GM19023 (cell line): ENCODE data around the gene CASP8AP2.
"Not testable (repeated sequence)": the region's sequence is repeated elsewhere in the genome, so short reads cannot be mapped to it uniquely, and the experiment has no call there.

ENCODE experiments used
- ATAC-seq: cut with Tn5 transposase; IDR thresholded peaks from one replicate; pipeline ENCODE4 v1.9.1; 2021; ENCODE audit warnings: mild to moderate bottlenecking, moderate library complexity; ENCODE audit not compliant: unreplicated experiment

Gene CASP8AP2

DNA sequence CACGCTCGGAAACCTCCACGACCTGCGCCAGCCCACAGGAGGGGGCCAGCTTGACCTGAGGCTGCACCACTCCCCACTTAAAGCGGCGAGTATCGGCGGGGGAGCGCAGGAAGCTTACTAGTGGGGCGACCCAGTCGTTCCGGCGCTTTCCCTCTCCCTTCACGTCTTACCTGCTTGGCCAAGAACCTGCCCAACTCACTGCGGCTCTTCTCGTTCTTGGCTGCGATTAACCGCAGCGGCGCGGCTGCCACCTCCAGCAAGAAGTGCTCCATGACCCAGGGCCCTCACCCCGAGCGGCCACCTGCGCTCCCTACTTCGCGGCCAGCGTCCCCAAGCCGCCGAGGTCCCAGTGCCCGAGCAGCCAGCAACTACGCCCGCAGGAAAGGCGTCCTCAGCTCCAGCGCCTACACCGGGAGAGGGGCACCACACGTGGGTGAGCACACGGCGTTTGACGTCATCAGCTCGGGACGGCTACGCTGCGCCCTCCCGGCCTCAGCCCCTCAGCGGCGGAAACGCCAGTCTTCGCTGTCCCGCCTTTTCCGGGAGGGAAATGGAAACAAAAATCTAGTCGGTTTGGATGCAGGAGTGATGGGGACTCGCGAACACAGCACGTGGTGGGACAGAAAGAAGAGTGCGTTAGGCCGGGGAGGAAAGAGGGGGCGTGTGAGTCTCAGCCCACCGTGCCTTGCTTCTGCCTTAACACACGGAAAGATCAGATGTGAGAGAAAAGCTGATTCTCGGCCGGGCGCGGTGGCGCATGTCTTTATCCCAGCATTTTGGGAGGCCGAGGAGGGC, 10.1 kb upstream of the CASP8AP2 start, which contains the start of gene MDN1:
Gene MDN1 (minus strand): TSS at position 459 of the 795 bp plus-strand sequence. CDS start 187 bp downstream, at position 272.
- ATAC-seq: peak; percentile 97

DNA sequence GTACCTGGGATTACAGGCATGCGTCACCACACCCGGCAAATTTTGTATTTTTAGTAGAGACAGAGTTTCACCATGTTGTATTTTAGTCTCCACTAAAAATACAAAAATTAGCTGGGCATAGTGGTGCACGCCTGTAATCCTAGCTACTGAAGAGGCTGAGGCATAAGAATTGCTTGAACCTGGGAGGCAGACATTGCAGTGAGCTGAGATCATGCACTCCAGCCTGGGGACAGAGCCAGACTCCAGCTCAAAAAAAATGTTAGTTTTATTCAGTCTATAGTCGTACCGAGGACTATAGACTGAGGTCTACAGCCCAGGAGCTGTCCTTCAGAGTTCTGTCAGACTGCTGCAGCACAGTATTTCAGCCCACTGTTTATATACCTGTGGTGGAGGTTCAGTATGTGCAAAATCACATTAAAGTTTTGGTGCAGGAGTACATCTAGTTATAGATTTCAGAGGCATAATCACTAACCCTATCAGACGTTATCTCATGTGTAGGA, 3.6 kb upstream of the CASP8AP2 start:
- no peak for ATAC-seq

DNA sequence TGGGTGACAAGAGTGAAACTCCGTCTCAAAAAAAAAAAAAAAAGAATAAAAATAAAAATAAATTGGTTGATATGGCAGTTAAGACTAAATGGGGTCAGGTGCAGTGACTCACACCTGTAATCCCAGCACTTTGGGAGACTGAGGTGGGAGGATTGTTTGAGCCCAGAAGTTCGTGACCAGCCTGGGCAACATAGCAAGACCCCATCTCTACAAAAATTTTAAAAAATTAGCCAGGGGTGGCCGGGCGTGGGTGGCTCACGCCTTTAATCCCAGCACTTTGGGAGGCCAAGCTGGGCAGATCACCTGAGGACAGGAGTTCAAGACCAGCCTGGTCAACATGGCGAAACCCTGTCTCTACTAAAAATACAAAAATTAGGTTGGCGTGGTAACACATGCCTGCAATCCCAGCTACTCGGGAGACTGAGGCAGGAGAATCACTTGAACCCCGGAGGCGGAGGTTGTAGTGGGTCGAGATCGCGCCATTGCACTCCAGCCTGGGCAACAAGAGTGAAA, 1.1 kb upstream of the CASP8AP2 start:
- not testable (repeated sequence) for ATAC-seq

DNA sequence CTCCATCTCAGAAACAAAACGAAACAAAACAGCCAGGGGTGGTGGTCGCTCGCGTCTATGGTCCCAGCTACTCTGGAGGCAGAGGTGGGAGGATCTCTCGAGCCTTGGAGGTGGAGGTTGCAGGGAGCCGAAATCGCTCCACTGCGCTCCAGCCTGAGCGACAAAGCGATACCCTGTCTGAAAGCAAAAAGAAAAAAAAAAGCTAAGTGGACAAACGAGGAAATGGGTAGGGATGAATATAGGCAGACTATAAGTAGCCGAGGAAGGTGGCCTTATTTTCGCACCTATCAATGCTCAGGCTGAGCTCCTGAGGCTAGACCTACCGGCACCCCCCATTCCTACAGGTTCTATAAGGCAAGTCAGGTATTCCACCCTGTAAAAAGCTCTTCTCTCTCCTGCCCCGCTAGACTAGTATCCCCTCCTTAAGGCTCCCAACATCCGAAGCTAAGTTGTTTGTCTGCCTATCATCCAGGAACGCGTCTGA, 650 bp upstream of the CASP8AP2 start:
- peak; percentile 28 for ATAC-seq

DNA sequence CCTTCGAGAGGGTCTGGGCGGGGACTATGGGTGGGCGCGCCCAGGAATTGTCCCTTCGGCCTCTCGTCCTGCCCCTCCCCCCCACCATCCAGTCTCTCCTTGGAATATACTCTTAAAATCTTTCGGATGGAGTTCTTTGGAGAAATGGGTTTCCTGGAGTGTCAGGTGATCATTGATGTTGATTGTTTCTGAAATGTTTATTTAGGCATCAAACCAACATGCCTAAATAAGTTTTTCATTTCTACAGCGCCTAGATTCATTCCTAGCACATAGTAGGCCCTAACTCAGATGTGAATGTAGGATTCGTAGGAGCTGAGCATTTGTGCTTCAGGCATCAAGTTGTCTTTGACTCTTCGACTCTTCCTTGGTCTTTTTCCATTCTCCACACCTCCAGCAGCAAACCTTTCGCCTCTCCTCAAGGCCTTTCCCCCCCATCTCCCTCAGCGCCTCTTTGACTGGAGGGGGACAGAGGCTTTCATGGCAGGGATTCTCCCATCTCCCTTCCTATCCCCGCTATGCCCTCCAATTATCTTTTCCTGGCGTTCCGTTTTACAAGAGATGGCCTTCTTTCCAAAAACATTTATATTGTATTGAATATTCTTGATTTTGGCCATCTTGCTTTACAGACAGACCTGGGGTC, 610 bp downstream of the CASP8AP2 start:
- ATAC-seq: no peak

DNA sequence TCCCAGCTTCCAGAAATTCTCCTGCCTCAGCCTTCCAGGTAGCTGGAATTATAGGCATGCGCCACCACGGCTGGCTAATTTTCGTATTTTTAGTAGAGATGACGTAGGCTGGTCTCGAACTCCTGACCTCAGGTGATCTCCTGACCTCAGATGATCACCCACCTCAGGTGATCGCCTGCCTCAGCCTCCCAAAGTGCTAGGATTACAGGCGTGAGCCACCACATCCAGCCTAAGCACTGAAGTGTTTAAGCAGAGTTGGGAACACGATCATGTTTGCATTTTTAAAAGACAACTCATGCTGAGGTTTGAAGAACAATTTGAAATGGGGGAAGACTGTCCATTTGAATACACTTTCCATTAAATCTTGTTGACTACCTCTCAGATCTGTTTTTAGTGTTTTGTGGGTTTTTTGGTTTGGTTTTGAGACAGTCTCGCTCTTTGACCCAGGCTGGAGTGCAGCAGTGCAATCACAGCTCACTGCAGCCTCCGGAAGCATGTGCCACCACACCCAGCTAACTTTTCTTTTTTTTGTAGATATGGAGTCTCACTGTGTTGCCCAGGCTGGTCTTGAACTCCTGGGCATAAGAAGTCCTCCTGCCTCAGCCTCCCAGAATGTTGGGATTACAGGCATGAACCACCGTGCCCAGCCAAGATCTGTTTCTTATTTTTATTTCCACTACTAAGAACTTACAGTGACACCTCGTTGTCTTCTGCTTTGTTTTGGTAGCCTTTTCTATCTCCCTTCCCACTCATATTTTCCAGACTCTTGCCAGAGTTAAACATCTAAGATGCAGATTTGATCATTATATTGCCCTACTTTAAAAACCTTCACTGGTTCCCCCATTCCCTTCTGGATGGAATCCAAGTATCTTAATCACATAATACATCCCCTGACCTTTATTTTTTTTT, 5.5 kb downstream of the CASP8AP2 start:
- ATAC-seq: peak; percentile 95

DNA sequence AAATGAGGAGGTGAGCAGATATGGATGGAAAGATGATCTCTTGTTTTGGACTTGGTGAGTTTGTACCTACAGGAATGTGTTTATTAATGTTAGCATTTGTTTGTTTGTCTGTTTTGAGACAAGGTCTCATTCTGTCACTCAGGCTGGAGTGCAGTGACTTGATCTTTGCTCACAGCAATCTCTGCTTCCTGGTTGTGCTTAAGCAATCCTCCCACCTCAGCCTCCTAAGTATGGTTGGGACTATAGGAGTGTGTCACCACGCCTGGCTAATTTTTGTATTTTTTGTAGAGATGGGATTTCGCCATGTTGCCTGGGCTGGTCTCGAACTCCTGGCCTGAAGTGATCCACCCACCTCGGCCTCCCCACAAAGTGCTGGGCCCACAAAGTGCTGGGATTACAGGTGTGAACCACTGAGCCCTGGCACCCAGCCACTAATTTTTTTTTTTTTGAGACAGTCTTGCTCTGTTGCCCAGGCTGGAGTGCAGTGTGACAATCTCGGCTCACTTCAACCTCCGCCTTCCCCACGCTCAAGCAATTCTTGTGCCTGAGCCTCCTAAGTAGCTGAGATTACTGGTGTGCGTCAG, 7.1 kb downstream of the CASP8AP2 start:
- no peak for ATAC-seq

DNA sequence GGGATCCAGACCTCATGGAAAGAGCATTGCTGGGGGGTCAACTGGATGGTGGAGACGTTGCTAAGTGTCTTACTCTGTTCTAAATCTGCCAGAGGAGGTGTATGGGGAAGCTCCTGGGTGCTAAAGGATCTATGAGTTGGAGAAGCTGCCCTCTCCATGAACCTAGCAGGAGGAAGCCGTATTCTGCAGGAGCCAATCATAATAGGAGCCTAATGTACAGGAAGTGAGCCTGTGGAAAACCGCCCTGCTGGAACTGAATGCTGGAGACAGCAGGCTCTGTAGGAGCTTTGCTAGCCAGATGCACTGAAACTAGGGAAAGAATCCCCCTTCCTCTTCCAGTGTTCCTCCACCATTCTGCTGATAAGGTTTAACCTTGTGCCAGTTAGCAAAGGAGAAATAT, 10.9 kb downstream of the CASP8AP2 start:
- ATAC-seq: no peak

DNA sequence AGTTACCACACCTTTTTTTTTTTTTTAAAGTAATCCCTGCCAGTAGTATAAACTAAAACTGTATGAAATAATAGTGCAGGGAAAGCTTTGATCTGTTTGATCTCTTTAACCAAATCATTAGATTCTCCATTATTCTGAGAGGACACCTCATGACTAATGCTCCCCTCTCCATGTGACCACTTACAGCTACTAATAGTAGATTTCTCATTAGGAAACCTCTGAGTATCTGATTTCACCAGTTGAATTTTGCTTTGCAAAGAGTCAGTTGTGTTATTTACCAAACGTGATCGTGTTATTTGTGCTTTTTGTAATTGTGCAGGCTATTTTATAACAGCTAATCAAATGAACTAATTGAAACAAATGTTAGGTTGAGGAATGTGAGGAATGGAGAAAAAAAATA, 12.5 kb downstream of the CASP8AP2 start:
- no peak for ATAC-seq

DNA sequence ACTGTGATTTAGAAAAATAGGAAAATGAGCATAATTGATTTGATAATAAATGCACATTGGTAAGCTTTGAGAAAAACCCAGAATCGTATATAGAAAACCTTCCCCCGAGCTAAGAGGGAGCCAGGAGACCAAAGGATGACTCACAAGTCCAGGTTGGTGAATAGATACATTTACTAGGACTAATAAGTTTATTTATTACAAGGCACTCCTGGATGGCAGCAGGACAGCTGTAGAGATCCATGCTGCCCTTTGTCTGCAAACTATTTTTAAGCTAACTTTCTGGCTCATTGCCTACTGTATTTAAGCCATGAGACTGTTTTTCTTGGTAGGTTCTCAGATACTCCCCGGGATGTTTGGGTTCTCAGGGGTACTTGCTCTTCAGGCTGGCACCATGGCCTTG, 13.4 kb downstream of the CASP8AP2 start:
- no peak for ATAC-seq

DNA sequence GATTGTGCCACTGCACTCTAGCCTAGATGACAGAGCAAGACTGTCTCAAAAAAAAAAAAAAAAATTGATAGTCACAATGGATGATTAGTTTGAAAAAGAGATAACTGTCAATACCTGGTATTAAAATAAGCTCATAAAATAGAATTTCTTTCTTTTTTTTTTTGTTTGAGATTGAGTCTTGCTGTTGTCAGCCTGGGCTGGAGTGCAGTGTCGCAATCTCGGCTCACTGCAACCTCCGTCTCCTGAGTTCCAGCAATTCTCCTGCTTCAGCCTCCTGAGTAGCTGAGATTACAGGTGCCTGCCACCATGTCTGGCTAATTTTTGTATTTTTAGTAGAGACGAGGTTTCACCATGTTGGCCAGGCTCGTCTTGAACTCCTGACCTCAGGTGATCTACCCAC, 17.8 kb downstream of the CASP8AP2 start:
- not testable (repeated sequence) for ATAC-seq

DNA sequence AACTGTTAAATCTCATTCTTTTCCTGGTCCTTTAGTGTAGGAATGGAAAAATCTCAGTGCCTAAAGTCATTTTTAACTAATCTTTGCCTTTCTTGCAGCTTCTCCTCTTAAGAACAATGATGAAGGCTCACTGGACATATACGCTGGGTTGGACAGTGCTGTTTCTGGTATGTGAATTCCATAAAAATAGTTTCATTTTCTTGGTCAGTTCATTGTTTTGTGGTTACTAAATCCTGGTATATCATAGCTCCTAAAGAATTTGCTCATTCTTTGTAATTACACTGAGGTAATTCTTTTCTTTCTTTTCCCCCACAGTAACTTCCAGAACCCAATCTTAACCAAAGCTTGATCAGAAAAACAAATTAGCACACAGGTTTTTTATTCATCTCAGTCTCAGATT, 23.4 kb downstream of the CASP8AP2 start:
- ATAC-seq: no peak

DNA sequence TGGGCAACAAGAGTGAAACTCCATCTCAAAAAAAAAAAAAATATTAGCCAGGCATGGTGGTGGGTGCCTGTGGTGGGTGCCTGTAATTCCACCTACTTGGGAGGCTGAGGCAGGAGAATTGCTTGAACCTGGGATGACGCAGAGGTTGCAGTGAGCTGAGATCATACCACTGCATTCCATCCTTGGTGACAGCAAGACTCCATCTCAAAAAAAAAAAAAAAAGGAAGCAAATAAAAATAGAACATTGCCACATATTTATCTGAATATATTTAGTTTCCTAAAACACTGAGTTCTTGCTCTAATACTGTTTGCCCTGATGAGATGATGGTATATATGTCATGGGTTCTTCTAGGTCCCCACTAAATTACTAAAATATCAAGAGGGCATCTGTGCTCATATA, 28.4 kb downstream of the CASP8AP2 start:
- ATAC-seq: no peak

DNA sequence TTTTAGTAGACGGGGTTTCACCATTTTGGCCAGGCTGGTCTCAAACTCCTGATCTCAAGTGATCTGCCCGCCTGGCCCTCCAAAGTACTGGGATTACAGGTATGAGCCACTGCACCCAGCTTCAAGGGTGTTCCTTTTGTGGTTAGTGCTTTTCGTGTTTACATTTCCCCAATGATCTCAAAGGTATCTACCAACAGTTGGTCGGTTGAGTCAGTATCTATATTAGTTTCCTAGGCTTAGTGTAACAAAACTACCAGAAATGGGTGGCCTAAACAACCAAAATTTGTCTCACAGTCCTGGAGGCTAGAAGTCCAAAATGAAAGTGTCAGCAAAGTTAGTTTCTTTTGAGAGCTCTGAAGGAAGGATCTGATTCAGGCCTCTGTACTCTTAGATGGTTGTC, 30.1 kb downstream of the CASP8AP2 start:
- ATAC-seq: peak; percentile 70

DNA sequence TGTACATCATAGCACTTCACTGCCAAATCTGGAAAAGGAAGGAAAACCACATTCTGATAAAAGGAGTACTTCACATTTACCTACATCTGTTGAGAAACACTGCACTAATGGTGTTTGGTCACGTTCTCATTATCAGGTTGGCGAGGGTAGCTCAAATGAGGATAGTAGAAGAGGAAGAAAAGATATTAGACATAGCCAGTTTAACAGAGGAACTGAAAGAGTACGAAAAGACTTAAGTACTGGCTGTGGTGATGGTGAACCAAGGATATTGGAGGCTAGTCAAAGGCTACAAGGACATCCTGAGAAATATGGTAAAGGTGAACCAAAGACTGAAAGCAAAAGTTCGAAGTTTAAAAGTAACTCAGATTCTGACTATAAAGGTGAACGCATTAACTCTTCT, 32.6 kb downstream of the CASP8AP2 start:
- ATAC-seq: peak; percentile 60

DNA sequence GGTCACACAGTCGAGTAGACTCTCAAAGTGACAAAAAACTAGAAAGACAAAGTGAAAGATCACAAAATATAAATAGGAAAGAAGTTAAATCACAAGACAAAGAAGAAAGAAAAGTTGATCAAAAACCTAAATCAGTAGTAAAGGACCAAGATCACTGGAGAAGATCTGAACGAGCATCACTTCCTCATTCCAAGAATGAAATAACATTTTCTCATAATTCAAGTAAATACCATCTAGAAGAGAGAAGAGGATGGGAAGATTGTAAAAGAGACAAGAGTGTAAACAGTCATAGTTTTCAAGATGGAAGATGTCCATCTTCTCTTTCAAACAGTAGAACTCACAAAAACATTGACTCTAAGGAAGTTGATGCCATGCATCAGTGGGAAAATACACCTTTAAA, 33.0 kb downstream of the CASP8AP2 start:
- ATAC-seq: no peak

DNA sequence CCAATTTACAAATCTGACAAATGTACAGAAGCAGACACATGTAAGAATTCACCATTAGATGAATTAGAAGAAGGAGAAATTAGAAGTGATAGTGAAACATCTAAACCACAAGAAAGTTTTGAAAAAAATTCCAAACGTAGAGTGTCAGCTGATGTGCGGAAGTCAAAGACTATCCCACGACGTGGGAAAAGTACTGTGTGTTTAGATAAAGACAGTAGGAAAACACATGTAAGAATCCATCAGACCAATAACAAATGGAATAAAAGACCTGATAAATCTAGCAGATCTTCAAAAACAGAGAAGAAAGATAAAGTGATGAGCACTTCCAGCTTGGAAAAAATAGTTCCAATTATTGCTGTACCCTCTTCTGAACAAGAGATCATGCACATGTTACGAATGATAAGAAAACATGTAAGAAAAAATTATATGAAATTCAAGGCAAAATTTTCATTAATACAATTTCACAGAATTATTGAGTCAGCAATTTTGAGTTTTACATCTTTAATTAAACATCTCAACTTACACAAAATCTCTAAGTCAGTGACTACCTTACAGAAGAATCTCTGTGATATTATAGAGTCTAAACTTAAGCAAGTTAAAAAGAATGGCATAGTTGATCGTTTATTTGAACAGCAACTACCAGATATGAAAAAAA, 36.5 kb downstream of the CASP8AP2 start:
- ATAC-seq: no peak

DNA sequence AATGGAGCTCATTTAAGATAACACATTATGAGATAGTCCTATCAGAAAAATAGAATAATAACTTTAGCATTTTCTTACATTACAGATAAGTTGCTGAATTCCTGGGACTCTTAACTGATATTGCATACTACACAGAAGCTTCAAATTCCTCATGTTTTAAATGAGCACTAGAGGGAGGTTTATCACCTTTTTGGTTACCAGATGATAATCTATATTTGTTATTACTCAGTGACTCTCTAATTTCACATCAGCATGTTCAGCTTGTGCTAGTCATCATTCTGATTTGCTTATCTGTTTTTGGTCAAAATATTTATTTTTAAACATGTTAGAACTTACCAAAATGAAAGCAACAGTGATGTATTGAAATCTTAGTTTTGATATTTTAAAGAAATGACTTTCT, 44.0 kb downstream of the CASP8AP2 start:
- no peak for ATAC-seq

DNA sequence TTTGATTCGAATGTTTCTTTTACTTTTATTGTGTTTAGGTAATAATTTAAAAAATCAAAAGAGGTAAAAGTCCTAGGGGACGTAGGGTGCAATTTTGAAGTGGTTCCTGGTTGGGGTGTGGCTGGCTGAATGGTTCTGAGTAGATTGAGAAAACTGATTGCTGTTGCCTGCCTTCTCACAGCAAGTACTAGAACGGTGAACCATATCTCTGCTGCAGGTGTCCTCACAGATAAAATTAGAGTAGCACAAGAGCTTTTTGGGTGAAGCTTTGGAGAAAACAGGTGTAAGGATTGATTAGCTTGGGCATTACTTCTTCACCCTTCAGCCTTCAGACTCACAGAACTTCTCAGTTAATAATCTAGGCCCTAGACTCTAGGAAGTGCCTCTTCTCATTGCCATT, 44.8 kb downstream of the CASP8AP2 start:
- ATAC-seq: no peak
